SK-N-MC (cell line): ENCODE data around the gene GALNT14.

ENCODE experiments used
- FOXP2 ChIP-seq: optimal IDR thresholded peaks from 2 replicates; pipeline ENCODE3; 2011; ENCODE audit warnings: mild to moderate bottlenecking, moderate library complexity; ENCODE audit not compliant: insufficient read depth; ENCODE audit errors: extremely low read length, control extremely low read depth
- POLR2AphosphoS5 ChIP-seq: IDR thresholded peaks from 2 replicates; pipeline ENCODE4 v1.6.1; 2012; ENCODE audit warnings: mild to moderate bottlenecking, low read depth, low read length, borderline replicate concordance

DNA sequence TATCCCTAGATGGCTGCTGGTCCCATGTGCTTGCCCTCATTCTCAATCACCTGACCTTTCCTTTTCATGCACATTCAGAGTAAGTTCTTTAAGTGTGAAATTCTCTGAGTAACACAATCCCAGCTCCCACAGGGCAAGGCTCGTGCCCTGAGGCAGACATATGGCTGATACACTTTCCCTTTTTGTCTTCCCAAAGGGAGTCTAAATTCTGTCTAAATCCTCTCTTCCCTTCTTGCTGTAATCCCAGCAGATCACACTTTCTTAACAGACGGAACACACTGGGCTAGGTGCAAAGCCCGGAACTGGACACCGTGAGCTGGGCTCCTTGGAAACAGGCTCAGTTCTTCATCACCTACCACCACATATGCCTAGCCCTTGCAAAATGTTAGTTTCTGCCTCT is 147.6 kb downstream of the GALNT14 start:
- TF ChIP-seq POLR2AphosphoS5, result no peak
- TF ChIP-seq FOXP2, result peak; percentile 14
